G401.6 (cell line): ENCODE data around the gene GCC2.
"Not testable (repeated sequence)": the region's sequence is repeated elsewhere in the genome, so short reads cannot be mapped to it uniquely, and the experiment has no call there.

Experiments
- FAIRE-seq: peaks from 2 replicates; lab custom pipeline; 2012; peaks lifted over from hg19 to GRCh38; lab: Jason Lieb, UNC

The GCC2 gene

DNA sequence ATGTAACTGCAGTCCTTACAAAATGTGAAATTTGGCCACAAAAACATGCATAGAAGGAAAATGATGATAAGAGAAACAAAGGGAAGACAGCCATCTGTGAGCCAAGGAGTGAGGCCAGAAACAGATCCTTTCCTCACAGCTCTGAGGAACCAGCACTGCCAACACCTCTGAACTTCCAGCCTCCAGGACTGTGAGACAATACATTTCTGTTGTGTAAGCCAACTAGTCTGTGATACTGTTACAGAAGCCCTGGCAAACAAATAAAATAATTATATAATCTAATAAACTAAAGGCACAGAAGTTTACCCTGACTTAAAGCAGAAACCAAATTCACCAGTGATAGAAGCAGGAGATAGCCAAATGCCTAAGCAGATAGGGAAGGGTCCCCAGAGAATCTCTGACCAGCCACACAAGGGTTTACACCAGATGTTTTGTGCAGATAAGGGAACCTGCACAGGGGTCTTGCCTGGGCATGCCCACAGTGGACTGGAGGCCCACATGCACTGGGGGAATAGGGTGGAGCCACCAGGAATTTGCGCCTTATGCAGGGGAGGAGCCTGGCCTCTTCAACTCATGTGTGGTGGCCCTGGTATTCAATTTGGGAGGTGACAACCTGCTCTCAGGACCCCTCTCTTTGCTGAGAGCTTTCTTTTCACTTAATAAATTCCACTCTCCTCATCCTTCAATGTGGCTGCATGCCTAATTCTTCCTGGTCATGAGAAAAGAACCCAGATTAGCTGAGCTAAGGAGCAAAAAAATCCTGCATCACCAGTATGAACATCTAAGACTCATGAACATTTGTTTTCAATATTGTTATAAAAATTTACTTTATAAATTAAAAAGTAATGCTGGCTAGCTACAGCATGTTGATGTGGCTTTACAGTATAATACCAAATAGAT is 3.8 kb upstream of the GCC2 start:
- FAIRE-seq = no peak

DNA sequence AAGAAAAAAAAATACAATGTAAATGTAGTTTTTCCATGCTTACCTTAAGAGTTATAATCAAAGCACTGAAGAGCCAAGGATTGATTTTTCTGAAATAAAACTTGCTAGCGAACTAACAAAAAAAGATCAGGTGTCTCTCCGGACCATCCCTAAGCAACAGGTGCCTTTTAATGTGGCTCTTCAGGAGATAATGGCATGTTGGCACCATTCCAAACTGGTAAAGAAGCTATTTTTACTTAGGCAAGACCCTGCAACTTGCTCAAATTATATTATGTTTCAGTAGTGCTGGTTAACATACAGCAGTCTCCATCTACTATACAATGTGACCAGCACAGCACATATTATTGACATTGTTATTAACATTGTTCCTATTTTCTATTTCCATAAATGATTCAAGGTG is 2.3 kb upstream of the GCC2 start:
- FAIRE-seq = no peak

DNA sequence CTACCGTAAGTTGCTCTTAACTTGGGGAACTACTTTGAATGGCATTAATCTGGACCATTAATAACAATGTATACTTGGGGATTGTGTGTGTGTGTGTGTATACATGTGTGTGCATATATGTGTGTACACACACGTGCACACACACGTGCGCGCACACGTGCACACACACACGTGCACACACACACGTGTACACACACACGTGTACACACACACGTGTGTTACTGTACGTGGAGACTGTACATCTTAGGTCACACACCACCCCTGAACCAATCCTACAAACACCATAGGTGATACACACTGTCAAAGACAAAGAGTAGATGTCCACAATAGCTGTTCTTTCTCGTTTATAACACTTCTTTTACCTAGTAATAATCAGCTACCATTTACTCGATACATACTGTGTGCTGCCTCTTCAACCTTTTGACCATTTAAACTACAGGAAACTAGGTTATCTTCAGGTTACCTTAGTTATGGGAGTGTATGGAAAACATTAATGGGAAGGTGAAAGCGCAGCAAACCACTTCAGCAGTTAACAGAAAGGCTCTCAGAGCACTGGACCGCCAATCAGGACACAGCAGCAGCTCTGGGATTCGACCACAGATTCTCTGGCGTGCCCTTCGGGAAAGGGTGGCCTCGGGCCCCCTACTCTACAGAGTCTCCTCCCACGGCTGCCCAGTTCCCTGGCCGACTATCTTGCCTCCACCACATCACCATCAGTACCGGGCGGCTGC is 894 bp upstream of the GCC2 start:
- FAIRE-seq = no peak

DNA sequence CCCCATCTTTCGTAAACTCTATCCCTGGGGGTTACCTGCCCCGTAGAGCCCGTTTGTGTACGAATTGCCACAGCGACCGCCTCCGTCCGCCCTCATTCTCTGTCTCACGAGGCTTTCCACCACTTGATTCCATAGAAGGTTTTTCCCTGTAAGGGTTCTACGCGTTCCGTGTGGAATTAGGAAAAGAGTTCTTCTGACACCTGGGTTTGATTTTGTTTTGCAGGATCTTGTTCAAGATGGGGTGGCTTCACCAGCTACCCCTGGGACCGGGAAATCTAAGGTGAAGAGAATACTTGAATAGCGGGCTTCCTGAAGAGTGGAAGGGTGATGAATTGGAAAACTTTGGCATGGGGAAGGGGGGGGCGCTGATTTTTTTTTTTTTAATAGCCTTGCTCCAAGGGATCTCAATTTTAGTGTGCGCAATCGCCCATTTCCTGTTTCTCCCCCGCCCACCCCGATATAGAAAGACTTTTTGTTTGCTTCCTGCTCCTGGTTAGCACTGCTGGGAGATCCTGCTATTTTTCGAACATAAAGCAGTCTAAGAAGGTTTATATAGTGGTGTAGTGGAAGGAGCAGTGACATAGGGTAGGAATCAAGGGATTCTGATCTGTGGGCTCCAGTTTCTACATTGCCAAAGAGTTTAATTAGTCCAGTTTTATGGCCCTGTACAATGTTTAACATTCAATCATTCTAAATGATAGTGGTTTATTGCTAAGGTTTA is 564 bp downstream of the GCC2 start:
- no peak for FAIRE-seq

DNA sequence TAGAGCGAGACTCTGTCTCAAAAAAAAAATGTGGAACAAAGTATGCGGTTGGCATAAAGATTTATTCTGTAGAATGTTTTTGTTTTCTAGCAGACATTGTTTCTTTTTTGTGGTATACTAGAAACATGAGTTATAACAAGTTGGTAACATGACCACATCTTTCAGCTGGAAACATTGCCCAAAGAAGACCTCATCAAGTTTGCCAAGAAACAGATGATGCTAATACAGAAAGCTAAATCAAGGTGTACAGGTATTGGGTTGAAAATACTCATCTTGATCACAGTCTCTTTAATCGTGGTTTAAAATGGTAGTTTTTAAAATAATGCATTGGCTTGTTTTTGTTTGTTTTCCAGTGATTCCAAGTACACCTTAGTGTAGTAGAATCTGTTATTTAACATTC is 1.9 kb downstream of the GCC2 start:
- FAIRE-seq = no peak

DNA sequence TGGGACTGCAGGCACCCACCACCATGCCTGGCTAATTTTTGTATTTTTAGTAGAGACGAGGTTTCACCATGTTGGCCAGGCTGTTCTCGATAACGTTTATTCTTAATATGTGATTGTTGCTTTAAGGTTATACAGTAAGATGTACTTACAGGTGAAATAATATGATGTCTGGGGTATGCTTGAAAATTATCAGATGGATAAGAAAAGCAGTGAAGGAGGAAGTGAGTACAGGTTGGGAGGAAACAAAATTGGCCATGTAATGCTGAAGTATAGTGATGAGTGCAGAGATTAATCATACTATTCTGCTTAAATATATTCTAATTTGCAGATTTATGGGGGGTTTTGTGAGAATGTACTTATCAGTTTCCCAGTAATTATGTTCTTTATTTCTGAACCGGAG is 3.0 kb downstream of the GCC2 start:
- FAIRE-seq = no peak

DNA sequence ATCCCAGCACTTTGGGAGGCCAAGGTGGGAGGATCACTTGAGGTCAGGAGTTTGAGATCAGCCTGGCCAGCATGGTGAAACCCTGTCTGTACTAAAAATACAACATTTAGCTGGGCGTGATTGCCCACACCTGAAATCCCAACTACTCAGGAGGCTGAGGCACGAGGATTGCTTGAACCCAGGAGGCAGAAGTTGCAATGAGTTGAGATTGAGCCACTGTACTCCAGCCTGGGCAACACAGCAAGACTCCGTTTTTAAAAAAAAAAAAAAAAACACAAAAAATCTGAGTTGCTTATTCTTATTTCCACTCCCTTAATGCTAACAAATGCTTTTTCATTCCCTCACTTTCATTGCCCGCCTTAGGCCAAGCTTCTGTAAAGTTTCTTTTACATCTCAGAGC is 4.5 kb downstream of the GCC2 start:
- FAIRE-seq = not testable (repeated sequence)

DNA sequence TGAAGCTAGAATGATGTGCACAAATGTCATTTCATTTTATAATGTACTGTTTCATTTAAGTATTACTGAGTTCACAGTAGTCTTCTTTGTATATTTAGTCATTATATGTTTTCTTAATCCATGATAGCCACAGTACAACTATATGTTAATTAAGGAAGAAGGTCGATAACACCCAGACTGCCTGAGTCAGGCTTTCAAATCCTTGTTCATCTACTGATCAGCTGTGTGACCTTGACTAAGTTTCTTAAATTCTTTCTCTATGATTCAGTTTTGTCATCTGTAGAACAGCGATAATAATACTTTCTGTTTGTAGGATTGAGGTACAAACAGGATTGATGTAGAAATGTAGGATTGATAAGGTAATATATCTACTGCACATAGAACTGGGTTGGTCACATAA is 5.4 kb downstream of the GCC2 start:
- FAIRE-seq = no peak

DNA sequence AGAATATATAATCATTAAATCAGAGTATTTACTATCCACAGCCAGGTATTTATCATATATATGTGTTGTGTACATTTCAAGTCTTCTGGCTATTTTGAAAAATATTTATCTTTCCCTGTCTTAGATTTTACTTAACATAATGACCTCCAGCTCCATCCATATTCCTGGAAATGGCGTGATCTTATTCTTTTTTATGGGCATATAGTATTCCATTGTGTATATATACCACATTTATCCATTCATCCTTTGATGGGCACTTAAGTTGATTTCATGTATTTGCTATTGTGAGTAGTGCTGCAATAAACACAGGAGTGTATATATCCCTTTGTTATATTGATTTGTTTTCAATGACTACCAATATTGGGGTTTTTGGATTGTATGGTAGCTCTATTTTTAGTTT is 6.6 kb downstream of the GCC2 start:
- FAIRE-seq = no peak

DNA sequence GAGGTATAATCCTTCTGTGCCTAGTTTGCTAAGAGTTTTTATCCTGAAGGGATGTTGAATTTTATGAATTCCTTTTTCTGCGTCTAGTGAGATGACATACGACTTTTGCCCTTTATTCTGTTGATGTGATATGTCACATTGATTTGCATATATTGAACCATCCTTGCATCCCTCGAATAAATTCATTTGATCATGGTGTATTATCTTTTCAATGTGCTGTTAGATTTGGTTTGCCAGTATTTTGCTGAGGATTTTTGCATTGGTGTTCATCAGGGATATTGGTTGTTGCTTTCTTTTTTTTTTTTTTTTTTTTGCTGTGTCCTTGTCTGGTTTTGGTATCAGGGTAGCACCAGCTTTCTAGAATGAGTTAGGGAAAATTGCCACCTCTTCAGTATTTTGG is 9.1 kb downstream of the GCC2 start:
- no peak for FAIRE-seq

DNA sequence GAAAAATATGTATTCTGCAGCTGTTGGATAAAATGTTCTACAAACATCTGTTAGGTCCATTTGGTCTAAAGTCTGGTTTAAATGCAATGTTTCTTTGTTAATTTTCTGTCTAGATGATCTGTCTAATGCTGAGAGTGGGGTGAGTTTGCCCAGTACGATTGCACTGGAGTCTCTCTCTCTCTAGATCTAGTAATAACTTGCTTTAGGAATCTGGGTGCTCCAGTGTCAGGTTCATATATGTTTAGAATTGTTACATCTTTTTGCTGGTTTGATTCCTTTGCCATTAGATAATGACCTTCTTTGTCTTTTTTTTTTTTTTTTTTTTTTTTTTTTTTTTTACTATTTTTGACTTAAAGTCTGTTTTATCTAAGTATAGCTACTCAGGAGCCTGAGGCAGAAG is 10.4 kb downstream of the GCC2 start:
- FAIRE-seq = no peak

DNA sequence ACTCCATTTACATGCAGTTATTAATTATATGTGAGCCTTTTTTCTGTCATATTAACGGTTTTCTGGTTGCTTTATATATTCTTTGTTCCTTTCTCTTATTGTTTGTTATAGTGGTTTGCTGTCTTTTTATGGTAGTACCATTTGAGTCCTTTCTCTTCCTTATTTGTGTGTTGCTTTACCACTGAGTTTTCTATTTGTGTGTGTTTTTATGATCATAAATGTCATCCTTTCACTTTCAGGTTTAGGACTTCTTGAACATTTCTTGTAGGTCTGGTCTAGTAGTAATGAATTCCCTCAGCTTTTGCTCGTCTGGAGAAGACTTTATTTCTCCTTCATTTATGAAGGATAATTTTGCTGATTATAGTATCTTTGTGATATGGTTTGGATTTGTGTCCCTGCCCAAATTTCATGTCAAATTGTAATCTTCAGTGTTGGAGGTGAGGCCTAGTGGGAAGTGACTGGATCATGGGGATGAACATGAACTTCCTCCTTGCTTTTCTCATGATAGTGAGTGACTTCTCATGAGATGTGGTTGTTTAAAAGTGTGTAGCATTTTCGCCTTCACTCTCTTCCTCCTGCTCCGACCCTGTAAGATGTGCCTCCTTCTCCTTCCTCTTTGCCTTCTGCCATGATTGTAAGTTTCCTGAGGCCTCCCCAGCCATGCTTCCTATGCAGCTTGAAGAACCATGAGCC is 11.5 kb downstream of the GCC2 start:
- no peak for FAIRE-seq

DNA sequence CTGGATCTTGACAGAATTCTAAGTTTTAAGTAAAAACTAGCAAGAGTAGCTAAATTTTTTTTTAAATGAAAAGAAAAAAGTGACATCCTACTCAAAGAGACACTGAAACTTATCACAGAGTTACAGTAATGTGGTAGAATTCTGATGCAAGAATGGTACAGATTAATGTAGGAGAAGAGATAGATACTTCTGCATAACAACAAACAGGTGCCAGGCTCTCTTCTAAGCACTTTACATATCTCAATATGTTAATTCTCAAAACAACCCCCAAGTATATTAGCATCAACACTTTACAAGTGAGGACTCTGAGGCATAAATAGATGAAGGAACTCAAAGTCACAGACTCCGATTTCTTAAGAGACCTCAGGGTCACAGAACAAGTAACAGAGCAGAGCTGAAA is 28.1 kb downstream of the GCC2 start:
- no peak for FAIRE-seq

DNA sequence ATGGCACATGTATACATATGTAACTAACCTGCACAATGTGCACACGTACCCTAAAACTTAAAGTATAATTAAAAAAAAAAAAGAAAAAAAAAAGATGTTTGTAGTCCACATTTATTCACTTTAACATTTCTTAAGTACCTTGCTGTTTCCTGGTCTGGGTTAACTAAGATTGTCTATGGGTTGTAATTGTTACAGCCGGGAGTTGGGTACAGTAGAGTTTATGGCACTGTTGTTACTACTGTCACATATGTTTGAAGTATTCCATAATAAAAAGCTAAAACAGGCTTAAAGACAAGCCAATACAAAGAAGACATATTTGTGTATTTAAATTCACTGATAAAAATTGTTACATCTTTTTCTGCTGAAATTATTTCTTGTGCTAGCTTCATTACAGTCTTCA is 36.2 kb downstream of the GCC2 start:
- FAIRE-seq = no peak

DNA sequence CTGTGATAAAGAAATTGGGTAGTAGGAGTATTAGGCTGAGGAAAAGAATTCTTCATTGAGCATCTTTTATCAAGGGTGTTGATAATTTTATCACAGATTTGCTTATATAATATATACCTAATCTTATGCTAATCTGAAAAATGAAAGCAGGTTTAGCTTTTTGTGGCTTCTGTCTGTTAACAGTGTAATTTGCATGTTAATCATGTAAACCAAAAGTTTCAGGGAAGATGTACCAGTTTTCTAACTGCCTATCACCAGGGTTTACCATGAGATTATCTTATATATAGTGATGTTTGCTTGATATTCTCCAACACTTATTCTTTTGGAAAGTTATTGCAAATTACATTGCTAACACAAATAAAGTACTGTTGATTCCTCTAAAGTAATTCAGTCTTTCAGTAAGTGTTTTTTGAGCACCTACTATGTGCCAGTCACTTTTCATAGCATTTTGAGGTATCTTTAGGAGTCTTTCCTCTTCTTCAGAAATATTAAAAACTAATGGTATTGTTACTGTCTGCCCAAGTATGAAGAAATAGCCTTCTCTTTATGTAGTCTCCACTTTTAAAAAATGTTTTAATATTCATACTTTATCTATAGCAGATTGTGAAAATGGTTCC is 41.6 kb downstream of the GCC2 start:
- FAIRE-seq = no peak

DNA sequence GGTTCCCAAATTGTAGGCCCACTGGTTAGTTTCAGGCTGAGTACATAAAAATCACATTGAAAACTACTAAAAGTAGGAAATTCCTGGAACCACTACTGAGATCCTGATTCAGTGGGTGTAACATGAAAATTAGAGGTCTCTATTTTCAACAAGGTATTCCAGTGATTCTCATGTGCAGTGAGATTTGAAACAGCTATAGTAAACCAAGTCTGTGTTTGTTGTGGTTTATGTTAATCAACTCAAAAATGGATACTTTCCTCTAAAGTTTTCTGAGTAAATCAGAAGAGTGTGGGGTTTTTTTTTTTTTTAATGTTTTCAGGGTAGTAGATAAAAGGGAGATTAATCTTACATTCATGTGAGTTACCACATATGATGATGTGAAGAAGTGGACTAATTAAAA is 42.8 kb downstream of the GCC2 start:
- no peak for FAIRE-seq

DNA sequence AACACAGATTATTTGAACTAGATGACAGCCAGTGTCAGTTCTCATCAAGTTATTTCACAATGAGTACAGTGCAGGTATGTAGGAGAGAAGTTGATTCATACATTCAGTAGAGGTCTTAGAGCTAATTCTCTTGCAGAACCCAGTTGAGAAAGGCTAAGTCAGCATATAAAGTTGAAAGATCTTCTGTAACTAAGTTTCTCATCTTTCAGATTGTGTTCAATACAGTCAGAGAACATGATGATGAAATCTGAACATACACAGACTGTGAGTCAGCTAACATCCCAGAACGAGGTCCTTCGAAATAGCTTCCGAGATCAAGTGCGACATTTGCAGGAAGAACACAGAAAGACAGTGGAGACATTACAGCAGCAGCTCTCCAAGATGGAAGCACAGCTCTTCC is 43.4 kb downstream of the GCC2 start:
- no peak for FAIRE-seq

DNA sequence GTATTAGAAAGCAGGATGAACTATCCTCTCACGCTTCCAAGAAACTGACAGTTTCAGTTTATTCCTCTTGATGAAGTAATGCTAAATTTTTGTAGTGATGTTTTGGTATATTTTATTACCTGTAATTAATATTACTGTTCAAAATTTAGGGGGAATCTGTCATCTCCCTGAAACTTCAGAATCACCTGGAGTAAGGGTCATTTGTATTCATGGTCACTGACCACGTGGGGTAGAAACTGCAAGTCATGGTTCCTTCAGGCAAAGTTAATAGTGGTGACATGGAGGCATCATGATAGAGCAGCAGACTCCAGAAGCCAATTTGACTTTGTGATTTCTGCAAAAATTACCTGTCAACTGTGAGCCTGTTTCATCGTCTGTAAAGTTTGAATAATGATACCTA is 47.2 kb downstream of the GCC2 start:
- FAIRE-seq = not testable (repeated sequence)

DNA sequence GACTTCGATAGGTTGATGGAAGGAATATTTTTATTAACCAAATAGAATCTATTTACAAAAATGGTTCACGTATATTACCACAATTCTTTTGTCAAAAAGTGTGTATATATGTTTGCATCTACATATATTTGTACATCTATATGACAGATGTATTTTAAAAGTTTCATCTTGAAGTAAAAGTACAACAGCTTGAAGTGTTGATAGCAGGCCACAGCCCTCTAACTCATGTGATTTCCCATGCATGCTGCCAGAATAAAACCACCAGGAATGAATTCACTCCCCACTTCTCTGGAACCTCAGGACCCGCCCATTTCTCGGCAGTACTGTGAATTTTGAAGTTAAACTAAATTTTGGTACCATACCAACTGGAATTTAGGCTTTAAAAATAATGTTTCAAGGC is 58.6 kb downstream of the GCC2 start:
- not testable (repeated sequence) for FAIRE-seq

DNA sequence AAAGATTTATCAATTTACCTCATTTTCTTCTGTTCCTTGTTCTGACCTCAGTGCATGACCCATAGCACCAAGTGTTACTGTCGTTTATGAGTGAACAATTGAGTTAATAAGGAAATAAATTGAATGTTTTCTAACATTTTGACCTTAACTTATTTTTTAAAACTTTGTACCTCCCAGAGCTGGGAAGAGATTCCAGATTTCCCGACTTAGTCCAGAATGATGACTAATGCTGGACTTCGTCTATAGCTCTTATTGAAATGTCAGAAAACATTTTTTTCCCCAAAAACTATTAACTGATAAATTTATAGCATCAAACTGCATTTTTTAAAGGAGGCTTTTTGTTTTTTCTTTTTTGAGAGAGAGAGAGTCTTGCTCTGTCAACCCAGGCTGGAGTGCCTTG is 63.4 kb downstream of the GCC2 start:
- FAIRE-seq = not testable (repeated sequence)

DNA sequence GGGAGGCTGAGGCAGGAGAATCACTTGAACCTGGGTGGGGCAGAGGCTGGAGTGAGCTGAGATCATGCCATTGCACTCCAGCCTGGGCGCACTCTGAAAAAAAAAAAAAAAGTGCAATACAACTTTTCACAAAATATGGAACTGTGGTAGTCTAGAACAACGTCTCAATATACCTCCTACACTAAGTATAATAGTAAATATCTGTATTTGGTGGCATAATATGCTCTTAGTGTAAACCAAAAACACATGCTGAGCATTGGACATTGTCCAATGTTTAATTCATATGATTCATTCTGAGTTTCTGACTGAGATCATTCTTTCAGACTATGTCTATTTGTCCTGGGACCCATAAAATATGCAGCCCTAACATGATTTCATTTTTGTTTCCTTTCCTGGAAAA is 65.5 kb downstream of the GCC2 start:
- FAIRE-seq = not testable (repeated sequence)

DNA sequence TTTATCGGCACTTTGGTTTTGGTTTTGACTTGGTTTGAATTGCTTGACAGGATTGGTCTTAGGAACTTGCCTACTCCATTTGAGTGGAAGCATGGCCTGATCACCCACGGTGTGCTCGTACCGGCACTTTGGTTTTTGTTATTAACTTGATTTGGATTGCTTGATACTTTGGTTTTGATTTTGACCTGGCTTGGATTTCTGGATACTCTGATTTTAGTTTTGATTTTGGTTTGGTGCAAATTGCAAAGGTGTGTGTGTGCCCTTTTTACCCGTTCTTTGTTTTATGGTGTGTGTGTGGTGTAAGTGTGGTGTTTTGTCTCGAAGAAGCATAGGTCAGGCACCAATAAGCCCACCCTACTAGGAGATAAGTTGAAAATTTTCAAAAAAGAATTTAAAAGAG is 75.7 kb downstream of the GCC2 start:
- not testable (repeated sequence) for FAIRE-seq
